Measurements from ENCODE around the gene SAE1.
A peak's percentile ranks its signal among the peaks of the same experiment; 100 is the strongest.

Gene SAE1

DNA sequence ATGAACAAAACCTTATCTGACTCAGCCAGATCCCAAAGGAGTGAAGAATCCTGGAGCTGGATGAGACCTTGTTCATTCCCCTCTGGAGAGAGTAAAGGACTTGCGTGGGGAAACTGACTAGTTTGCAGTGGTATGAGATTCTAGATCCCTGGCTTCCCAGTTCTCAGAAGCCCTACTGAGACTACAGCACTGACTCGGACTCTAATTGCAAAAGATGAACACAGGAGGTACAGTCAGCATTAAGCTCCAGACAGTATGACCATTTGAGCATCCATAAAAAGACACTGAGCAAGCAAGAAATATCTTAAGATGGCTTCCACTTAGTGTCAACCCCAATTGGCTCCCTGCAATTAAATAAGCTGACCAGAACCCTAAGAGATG, 23.8 kb upstream of the SAE1 start:
- DNase-seq: peak; percentile 68

DNA sequence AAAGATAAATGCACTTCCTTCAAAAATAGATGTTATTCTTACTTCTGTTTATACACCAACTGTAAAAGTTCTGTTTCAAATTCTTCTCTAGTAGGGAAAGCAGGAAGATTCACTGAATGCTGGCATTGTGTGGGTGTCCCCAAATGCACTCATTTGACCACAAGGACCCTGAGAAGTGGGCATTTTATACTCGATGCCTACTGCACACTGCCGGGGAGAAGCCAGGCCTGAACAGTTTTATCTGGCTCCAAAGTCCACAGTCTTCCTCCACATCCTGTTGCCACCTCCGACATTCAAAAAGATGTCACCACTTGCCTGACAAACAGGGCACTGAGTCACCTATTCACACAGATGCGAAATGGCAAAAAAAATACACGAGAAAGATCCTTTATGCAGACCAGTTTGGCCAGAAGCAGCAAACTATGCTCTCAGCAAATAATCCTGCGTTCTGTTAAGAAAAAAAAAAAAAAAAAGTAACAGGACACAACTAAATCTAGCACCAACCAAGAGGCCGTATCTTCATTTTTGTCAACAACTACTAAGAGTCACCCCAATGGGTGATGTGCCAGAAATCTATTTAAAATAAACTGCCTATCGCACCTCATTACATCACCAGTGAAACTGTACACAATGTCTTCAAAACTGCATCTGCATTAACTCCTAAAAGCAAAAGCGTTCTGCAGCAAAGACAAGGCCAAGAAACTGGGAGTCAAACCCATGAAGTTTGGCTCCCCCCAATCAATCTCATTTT, 23.3 kb upstream of the SAE1 start:
- no peak for DNase-seq

DNA sequence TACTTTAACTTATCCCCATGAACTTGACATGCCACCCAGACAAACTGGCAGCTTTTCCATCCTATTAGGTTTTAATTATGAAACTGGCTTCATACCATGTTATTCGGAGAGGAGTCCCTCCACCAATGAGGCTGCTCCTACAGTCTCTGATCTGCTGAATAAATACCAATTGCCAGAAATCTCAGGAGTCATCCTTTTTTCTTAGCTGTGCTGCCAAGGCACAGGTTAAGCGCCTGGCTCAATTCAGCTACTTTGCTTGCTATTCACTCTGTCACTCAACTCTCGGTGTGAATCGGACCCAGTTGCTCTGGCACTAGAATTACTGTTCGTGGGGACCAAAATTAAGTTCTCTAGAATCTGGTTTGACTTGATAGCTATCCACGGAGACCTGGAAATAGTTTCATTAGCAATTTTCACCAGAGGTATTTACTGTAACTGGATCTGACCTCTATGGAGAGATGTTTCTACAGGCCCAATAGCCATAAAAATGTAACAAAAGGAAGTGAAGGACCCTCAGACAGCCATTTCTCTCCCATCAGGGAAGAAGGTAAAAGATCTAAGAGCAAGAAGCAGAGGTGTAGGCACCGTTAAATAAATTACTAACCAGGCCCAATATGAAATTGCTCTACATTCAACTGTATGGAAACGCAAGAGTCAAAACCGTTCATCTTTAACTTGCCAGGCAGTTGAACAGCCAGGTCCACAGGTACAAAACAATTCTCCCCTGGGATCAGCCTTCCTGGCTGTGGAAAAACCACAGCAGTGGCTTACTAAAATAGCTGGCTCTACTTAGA, 22.5 kb upstream of the SAE1 start:
- DNase-seq: no peak

DNA sequence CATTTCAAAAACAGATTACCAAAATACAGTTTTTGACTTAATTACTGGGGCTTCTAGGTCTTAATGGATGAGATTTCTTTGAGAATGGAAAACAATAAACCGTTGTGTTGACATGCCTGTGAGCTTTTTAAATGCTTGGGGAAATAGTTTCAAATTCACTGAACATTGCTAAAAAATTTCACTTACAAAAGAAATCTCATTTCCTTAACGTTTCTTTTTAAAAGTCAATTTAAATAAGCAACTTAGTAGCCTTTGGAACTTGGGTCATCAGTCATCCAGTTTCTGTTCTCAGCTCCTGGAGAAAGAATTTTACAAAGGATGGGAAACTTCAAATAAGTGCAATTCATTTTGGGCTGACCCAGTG, 21.5 kb upstream of the SAE1 start:
- DNase-seq: no peak

DNA sequence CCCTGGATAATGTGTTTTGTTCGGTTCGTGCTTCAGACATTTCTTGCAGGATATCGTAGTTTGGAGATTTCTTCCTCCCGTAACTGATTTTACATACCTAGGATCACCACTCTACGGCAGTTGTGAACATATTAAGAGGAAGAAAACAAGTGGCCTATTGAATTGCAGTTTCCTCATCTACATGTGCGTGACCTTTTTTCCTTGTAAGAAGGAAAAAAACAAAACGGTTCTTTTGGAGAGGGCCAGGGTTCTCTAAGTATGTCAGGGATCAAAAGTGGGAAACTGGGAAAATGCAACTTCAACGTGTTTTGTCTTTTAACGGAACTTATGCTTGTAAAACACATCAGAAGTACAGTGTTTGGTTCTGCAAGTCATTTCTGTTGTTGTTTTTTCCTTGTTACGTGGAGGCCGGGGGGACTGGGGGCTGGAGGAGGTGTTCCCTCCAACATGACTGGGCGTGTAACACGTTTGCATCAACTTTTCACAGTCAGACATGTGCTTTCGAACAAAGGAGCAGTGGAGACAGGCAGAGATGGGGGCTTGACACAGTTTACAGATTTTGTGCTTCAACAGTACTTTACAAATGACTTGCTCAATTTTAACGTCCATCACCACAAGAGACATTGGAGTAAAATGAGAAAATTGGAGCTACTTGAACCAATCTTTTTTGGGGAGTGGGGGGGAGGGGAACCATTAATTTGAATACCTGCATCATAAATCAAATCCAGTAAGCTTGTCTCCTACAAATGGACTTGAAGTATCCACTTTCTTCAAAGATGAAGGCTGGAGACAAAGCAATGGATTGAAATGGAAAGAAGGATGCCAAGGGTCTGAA, 20.9 kb upstream of the SAE1 start:
- DNase-seq: peak; percentile 47

DNA sequence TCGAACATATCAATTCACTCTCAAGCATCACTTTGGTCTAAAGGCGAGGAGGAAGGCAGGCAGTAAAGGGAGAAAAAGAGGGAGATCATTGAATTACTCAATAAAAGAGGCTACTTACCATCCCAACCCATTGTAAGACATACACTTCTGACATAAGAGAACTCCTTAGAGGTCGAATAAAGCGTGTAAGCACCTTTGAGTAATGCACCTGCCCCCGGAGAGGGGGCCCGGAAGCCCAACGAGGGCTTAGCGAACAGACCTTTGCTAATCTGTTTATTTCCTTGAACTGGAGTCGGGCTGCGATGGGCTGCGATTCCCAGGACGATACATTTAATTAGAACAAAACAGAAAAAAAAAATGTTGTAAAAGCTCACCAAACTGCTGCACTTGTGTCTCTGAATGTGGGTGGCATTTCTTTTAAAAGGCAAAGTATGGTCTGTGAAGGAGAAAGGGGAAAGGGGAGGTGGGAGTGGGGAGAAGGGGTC, 20.1 kb upstream of the SAE1 start:
- no peak for DNase-seq

DNA sequence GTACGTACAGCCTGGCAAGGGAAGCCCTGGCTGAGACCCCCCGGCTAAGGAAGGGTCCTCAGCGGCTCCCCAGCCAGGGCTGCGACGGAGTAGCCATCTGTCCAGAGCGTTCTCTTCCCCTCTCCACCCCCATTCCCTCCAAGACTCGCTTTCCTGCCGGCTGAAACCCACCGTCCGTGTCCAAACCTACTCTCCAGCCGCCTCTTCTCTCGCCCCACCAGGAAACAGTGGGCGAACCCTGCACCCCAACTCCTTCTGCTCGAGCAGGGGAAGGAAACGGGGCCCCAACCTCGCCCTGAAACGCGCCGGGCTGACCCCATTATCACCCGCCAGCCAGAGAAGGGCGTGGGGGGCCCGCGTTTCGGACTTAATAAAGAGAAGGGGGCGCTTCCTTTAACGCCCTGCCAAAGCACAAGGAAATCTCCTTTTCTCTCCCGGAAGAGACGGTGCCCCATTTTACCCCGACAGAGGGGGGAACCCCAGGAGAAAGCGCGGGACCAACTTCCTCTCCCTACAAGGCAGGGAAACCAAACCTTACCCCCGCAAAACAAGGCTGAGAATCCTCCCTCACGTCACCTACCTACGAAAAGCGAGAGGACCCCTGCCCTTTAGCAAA, 19.5 kb upstream of the SAE1 start:
- DNase-seq: no peak

DNA sequence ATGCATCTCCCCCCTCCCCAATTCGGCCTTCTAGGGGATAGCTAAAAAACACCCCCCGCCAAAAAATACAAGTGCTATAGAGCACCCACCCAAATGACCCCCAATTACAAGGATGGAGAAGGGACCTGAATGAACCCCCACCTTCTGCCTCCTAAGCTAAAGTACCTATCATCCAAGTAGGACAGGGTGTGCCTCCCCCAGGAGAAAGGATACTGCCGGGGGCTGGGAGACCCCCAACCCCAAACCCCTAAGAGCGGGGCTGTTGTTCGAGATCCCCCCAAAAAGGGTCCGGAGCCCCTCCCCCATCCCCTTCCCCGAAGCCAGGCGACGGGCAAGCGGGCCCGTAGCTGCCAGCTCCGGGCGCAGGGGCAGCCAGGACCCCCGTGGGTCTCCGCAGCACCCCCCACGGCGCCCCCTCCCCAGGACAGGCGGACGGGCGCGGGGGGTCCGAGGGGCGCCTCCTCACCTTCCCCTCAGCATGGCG, 18.9 kb upstream of the SAE1 start:
- no peak for DNase-seq

DNA sequence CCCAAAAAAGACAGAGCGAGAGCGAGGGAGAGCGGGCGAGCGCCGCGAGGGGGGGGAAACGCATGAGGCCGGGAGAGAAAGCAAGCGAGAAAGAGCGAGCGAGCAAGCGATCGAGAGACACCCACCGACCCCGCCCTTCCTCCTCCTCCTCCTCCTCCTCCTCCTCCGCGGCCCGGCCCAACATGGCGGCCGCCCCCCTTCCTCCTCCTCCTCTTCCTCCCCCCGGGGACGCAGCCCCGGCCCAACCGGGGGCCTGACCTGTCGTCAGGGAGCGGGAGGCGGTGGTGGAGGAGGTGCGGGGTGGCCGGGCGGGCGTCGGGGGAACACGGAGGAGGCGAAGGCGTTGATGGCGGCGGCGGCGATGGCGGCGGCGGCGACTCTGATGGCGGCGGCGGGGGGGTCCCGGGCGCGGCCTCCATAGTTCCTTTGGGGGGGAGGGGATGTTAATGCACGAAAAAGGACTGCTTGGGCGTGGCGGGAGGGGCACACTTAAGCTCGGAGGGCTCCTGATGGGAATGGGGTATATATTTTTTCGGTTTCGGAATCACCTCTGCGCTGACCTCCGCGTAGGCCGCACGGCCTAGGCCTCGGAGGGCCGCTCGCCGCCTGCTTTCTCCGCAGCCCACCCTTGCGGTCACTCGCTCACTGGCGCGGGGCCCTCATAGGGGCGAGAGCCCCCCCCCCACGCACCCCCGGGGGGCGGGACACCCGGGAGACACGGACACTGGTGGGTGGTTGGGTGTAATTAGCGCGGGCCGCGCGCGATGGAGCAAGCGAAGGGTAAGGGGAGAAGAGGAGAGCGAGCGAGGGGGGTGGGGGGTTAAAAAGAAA, 18.3 kb upstream of the SAE1 start:
- peak; percentile 90 for DNase-seq

DNA sequence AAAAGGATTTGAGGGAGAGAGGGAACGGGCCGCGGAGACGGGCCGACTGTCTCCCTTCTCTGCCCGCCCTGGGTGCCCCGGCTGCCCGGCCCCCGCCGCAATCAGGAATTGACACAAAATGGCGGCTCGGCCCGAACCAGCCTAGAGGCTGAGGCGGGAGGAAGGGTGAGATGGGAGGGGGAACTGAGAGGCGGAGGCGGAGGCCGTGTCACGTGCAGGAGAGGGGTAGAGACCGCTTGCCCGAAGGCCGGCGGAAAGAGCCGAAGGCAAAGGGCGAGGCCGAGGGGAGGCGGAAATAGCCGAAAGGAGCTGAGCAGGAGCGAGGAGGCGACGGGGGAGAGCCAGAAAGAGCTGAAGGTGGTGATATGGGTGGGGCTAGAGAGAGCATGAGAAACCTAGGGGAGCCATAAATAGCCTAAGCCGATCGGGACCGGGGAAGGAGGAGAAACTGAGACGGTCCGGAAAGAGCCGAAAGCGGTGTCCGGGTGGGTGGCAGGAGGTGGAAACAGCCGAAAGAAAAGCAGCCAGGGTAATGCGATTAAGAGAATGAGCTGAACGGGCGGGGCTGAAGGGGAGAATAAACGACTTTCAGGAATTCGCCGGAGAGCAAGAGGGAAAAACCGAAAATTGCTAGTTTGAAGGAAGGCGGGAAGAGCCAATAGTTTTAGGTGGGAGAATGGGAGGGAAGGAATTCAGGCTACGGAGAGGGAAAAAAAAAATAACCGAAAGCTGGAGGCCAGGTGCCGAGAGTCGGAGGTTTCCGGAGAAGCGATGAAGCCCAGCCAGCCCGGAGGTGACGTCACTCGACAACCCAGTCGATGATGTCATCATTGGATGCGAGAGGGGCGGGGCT, 17.4 kb upstream of the SAE1 start, which contains the start of gene ZC3H4:
Gene ZC3H4, minus strand, starts transcription at position 780 of the 853 bp plus-strand sequence. CDS start 1,192 bp downstream, outside the sequence.
- DNase-seq: peak; percentile 99

DNA sequence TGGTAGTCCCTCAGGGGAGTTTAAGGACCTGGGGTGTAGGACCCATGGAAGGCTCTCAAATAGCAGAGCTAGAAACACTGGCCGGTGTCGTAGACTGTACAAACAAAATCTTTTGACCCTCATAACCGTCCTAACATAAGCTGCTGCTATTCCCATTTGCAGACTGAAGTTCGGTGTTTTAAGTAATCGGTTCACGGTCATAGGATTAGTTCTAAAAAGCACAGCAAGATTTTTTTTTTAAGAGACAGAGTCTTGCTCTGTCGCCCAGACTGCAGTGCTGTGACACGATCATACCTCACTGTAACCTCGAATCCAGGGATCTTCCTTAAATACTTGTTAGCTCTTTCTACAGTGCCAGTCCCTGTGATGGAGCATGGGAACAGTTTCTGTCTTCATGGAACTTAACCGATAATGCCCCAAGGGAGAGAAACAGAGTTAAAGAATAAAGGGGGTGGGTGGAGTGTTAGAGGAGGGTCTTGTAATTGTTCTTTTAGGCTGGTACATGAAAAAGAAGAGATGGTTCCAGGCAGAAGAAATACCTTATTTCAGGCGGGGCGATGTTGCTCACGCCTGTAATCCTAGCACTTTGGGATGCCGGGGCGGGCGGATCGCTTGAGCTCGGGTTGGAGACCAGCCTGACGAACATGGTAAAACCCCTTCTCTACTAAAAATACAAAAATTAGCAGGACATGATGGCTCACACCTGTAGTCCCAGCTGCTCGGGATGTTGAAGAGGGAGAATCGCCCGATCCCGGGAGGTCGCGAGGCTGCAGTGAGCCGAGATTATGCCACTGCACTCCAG, 16.6 kb upstream of the SAE1 start:
- no peak for DNase-seq

DNA sequence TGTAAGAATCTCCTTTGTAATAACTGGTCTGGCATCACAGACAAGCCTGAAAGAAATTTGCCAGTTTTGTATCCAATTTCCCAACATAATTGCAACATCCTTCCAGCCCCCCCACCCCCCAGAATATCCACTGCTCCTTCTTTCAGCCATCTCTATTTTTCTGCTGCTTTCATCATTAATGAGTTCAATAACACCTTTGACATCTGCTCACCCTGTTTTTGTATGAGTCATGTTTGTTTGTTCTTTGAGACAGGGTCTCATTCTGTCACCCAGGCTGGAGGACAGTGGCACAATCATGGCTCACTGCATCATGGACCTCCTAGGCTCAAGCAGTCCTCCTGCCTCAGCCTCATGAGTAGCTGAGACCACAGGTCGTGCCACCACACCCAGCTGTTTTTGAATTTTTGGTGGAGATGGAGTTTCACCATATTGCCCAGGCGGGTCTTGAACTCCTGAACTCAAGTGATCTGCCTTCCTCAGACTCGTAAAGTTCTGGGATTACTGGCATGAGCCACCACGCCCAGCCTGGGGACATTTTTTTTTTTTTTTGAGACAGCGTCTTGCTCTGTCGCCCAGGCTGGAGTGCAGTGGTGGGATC, 10.1 kb upstream of the SAE1 start:
- DNase-seq: no peak

DNA sequence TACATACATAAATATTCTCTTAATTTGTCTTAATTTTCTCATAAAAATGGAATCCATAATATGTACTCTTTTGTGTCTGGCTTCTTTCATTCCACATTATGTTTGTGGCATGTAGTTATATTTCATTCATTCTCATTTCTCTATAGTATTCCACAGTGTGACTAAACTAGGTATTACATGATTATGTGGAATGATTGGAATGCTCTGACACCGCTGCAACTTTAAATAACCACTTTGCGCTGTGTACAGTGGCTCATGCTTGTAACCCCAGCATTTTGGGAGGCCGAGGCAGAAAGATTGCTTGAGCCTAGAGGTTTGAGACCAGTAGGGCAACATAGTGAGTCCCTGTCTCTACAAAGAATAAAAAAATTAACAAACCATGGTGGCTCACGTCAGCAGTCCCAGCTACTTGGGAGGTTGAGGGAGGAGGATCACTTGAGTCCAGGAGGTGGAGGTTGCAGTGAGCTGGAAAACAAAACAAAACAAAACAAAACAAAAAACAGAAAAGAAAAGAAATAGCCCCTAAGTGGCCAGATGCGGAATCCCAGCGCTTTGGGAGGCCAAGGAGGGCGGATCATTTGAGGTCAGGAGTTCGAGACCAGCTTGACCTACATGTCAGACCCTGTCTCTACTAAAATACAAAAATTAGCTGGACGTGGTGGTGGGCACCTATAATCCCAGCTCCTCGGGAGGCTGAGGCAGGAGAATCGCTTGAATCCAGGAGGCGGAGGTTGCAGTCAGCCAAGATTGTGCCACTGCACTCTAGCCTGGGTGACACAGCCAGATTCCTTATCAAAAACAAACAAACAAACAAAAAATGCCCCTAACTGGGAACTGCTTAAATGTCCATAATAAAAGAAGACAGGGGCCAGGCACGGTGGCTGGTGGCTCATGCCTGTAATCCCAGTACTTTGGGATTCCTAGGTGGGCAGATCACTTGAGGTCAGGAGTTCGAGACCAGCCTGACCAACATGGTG, 8.0 kb upstream of the SAE1 start:
- peak; percentile 91 for DNase-seq

DNA sequence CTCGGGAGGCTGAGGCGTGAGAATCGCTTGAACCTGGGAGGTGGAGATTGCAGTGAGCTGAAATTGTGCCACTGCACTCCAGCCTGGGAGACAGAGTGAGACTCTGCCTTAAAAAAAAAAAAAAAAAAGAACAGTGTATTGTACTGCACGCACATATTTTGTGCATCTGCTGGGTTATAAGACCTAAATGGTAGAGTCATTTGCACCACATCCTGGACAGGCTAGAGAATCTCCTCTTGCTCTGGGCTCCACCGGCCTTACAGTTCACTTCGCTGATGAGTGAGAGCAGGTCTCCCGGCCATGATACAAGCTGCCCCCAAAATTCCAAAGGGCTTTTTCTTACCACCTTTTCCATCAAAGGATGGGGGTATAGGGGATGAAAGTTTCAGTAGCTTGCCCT, 7.2 kb upstream of the SAE1 start:
- DNase-seq: no peak

DNA sequence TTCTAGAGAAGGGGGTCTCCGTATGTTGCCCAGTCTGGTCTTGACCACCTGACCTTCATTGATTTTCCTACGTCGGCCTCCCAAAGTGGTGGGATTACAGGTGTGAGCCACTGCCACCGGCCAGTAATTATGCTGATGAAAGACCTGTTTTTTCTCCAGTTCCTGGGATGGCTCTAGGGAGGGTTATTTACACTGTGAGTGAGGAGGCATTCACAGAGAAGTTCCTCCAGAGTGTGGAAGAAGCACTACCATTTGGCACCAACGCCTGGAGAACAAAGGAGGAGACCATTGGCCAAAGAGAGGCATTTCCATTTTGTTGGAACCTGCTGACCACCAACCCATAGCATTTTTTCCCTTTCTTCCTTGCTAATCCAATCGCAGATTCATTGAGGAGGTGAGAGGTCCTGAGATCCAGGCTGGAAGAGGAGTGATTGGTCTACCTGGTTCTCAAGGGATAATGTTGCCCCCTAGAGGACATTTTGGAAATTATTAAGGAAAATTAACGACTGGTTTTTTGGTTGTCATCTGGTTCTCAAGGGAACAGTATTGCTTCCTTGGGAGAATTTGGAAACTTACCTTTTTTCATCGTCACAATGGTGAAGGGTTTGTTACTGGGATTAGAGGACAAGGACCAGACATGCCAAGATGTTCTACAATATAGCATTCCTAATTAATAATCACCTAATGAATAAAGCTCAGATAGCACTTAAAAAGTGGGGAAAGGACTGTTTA, 5.5 kb upstream of the SAE1 start:
- DNase-seq: peak; percentile 72

DNA sequence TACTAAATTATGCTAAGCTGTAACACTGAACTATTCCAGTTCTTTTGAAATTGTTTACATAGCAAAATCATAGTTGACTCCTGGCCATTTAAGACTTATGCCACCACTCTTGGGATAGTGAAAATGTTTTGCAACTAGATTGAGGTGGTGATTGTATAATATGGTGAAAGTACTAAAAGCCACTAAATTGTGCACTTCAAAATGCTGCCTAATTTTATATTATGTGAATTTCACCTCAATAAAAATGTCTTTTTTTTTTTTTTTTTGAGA, 5.0 kb upstream of the SAE1 start:
- no peak for DNase-seq

DNA sequence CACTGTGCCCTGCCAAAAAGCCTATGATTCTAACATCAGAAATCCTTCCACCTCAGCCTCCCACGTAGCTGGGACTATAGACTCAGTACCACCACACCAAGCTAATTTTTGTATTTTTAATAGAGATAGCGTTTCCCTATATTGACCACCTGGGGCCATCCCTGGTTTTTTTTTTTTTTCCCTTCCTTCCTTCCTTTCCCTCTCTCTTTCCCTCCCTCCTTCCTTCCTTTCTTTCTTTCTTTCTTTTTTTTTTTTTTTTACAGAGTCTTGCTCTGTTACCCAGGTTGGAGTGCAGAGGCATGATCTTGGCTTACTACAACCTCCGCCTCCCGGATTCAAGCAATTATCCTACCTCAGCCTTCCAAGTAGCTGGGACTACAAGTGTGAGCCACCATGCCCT, 1.1 kb upstream of the SAE1 start:
- no peak for DNase-seq
